Peyer's patch (tissue), 4 donors: ENCODE results near the gene FGD1.

Experiments
- CTCF ChIP-seq, 6 experiments: fragments of 450-650 bp in 4 of 6; fragments of 200-600 bp in 2 of 6; sonication (generic) in 1 of 6; IDR thresholded peaks; one replicate each; pipeline ENCODE4 v1.5.1; 2017 to 2019; ENCODE audit warnings: antibody characterized with exemption in 6 of 6, mild to moderate bottlenecking in 3 of 6, moderate library complexity in 1 of 6
- POLR2A ChIP-seq, 2 donors: fragments of 450-650 bp; IDR thresholded peaks; one replicate each; pipeline ENCODE4 v1.5.1; 2017; ENCODE audit warnings: antibody characterized with exemption in 2 of 2, mild to moderate bottlenecking in 2 of 2, moderate library complexity in 2 of 2

GRCh38 chrX:54407266-54407665 lies 88.8 kb downstream of the FGD1 start:
- TF ChIP-seq CTCF (IDR thresholded peaks at IDR 0.05) (no peak), POLR2A (IDR thresholded peaks at IDR 0.05) (no peak)
